Measurements from ENCODE around the gene SLC6A6.

The SLC6A6 gene

GRCh38 chr3:14410503-14411165 is 8.2 kb downstream of the SLC6A6 start:
- Histone ChIP-seq H3K14ac (ENCODE audit: low read length in 2 of 2) (peak overlapping the region in 1 of 2 experiments; percentile 53), H2BK5ac (ENCODE audit: low read depth, low read length, poor library complexity, severe bottlenecking) (no peak overlapping the region), H3K4me1 (ENCODE audit: control insufficient read depth, insufficient read depth, low read depth, low read length) (peaks cover 61% of the 10 kb centered on the region), H4K8ac (ENCODE audit: low read length) (peak overlapping the region; percentile 93), H2AK5ac (ENCODE audit: low read length, severe bottlenecking) (peak overlapping the region; percentile 43), H3K27me3 (ENCODE audit: control insufficient read depth in 1 of 2, insufficient read depth in 1 of 2, low read length in 2 of 2) (no peaks in the 10 kb centered on the region), H3K9me3 (ENCODE audit: control insufficient read depth, low read length) (no peaks in the 10 kb centered on the region), H3K4me2 (ENCODE audit: low read length, poor library complexity, severe bottlenecking) (no peak overlapping the region), H3K36me3 (ENCODE audit: control insufficient read depth in 1 of 2, insufficient read depth in 2 of 2, low read depth in 1 of 2, low read length in 2 of 2) (peaks cover 6 to 50% of the 10 kb centered on the region in 2 experiments), H3K4ac (ENCODE audit: low read depth in 1 of 2, low read length in 2 of 2) (peak overlapping the region; percentile 75 to 78), H3K4me3 (ENCODE audit: insufficient read depth in 1 of 2, low read depth in 1 of 2, low read length in 2 of 2) (no peak overlapping the region), H2AFZ (ENCODE audit: low read depth, low read length) (no peak overlapping the region), H3K18ac (ENCODE audit: low read depth in 1 of 2, low read length in 2 of 2) (peak overlapping the region; percentile 85 to 92), H2BK120ac (ENCODE audit: low read depth, low read length) (peak overlapping the region; percentile 9), H2BK12ac (ENCODE audit: low read length in 2 of 2) (peak overlapping the region; percentile 71 to 89), H4K91ac (ENCODE audit: low read length) (peak overlapping the region; percentile 94), H3K79me1 (replicated peaks; ENCODE audit: low read length, poor library complexity, severe bottlenecking) (peaks cover 11% of the 10 kb centered on the region), H2BK15ac (ENCODE audit: low read depth, poor library complexity, severe bottlenecking) (no peak overlapping the region), H3K9ac (ENCODE audit: low read length) (peak overlapping the region; percentile 35), H3K23ac (ENCODE audit: low read length in 2 of 2) (no peak overlapping the region), H3K27ac (ENCODE audit: low read length, poor library complexity, severe bottlenecking) (peak overlapping the region; percentile 13)
- 46% methylated on average over 6 of the region's 6 CpGs for WGBS
- DNase-seq = peak; percentile 97

GRCh38 chr3:14411166-14411526 is 8.7 kb downstream of the SLC6A6 start:
- Histone ChIP-seq H2BK120ac (ENCODE audit: low read depth, low read length) (peak overlapping the region; percentile 9), H4K91ac (ENCODE audit: low read length) (peak overlapping the region; percentile 60), H3K4me2 (ENCODE audit: low read length, poor library complexity, severe bottlenecking) (no peak overlapping the region), H3K27ac (ENCODE audit: low read length, poor library complexity, severe bottlenecking) (no peak overlapping the region), H3K23ac (ENCODE audit: low read length in 2 of 2) (no peak overlapping the region), H2BK15ac (ENCODE audit: low read depth, poor library complexity, severe bottlenecking) (peak overlapping the region; percentile 37), H3K9me3 (ENCODE audit: control insufficient read depth, low read length) (no peaks in the 10 kb centered on the region), H2AFZ (ENCODE audit: low read depth, low read length) (no peak overlapping the region), H3K36me3 (ENCODE audit: control insufficient read depth in 1 of 2, insufficient read depth in 2 of 2, low read depth in 1 of 2, low read length in 2 of 2) (peaks cover 9 to 55% of the 10 kb centered on the region in 2 experiments), H3K4me1 (ENCODE audit: control insufficient read depth, insufficient read depth, low read depth, low read length) (peaks cover 61% of the 10 kb centered on the region), H3K79me1 (replicated peaks; ENCODE audit: low read length, poor library complexity, severe bottlenecking) (peaks cover 11% of the 10 kb centered on the region), H3K4me3 (ENCODE audit: insufficient read depth in 1 of 2, low read depth in 1 of 2, low read length in 2 of 2) (no peak overlapping the region), H3K9ac (ENCODE audit: low read length) (peak overlapping the region; percentile 26), H3K14ac (ENCODE audit: low read length in 2 of 2) (peak overlapping the region in 1 of 2 experiments; percentile 19), H2AK5ac (ENCODE audit: low read length, severe bottlenecking) (peak overlapping the region; percentile 27), H3K27me3 (ENCODE audit: control insufficient read depth in 1 of 2, insufficient read depth in 1 of 2, low read length in 2 of 2) (no peaks in the 10 kb centered on the region), H2BK5ac (ENCODE audit: low read depth, low read length, poor library complexity, severe bottlenecking) (no peak overlapping the region), H3K4ac (ENCODE audit: low read depth in 1 of 2, low read length in 2 of 2) (peak overlapping the region; percentile 61 to 75), H2BK12ac (ENCODE audit: low read length in 2 of 2) (peak overlapping the region; percentile 71 to 89), H4K8ac (ENCODE audit: low read length) (peak overlapping the region; percentile 71), H3K18ac (ENCODE audit: low read depth in 1 of 2, low read length in 2 of 2) (peak overlapping the region; percentile 85 to 92)
- no peak for DNase-seq
- 92% methylated on average over 9 of the region's 9 CpGs for WGBS

GRCh38 chr3:14411988-14412387 is 9.6 kb downstream of the SLC6A6 start:
- H2BK15ac ChIP-seq (ENCODE audit: low read depth, poor library complexity, severe bottlenecking) = peak overlapping the region; percentile 15
- H3K4me3 ChIP-seq (ENCODE audit: insufficient read depth in 1 of 2, low read depth in 1 of 2, low read length in 2 of 2) = no peak overlapping the region
- no peaks in the 10 kb centered on the region for H3K9me3 ChIP-seq (ENCODE audit: control insufficient read depth, low read length)
- no peak overlapping the region for H3K4me2 ChIP-seq (ENCODE audit: low read length, poor library complexity, severe bottlenecking)
- H3K79me1 ChIP-seq (replicated peaks; ENCODE audit: low read length, poor library complexity, severe bottlenecking) = peaks cover 17% of the 10 kb centered on the region
- H2BK120ac ChIP-seq (ENCODE audit: low read depth, low read length) = peak overlapping the region; percentile 6
- no peak overlapping the region for H2AFZ ChIP-seq (ENCODE audit: low read depth, low read length)
- peak overlapping the region; percentile 12 for H4K8ac ChIP-seq (ENCODE audit: low read length)
- H3K14ac ChIP-seq (ENCODE audit: low read length in 2 of 2) = no peak overlapping the region
- peak; percentile 27 for DNase-seq
- no peak overlapping the region for H2BK5ac ChIP-seq (ENCODE audit: low read depth, low read length, poor library complexity, severe bottlenecking)
- peak overlapping the region in 1 of 2 experiments; percentile 49 for H2BK12ac ChIP-seq (ENCODE audit: low read length in 2 of 2)
- no peaks in the 10 kb centered on the region for H3K27me3 ChIP-seq (ENCODE audit: control insufficient read depth in 1 of 2, insufficient read depth in 1 of 2, low read length in 2 of 2)
- no peak overlapping the region for H4K91ac ChIP-seq (ENCODE audit: low read length)
- H2AK5ac ChIP-seq (ENCODE audit: low read length, severe bottlenecking) = no peak overlapping the region
- H3K36me3 ChIP-seq (ENCODE audit: control insufficient read depth in 1 of 2, insufficient read depth in 2 of 2, low read depth in 1 of 2, low read length in 2 of 2) = peaks cover 16 to 64% of the 10 kb centered on the region in 2 experiments
- H3K27ac ChIP-seq (ENCODE audit: low read length, poor library complexity, severe bottlenecking) = no peak overlapping the region
- H3K18ac ChIP-seq (ENCODE audit: low read depth in 1 of 2, low read length in 2 of 2) = no peak overlapping the region
- H3K23ac ChIP-seq (ENCODE audit: low read length in 2 of 2) = no peak overlapping the region
- WGBS = 81% methylated on average over 6 of the region's 7 CpGs
- no peak overlapping the region for H3K9ac ChIP-seq (ENCODE audit: low read length)
- no peak overlapping the region for H3K4ac ChIP-seq (ENCODE audit: low read depth in 1 of 2, low read length in 2 of 2)
- H3K4me1 ChIP-seq (ENCODE audit: control insufficient read depth, insufficient read depth, low read depth, low read length) = peaks cover 63% of the 10 kb centered on the region

- H3K27ac ChIP-seq (ENCODE audit: low read length, poor library complexity, severe bottlenecking) = peak overlapping the region; percentile 49
- H3K23ac ChIP-seq (ENCODE audit: low read length in 2 of 2) = peak overlapping the region in 1 of 2 experiments; percentile 85
These were observed 10.5 kb downstream of the SLC6A6 start for GRCh38 chr3:14412831-14413380.

More at GRCh38 chr3:14412831-14413380, 10.5 kb downstream of the SLC6A6 start:
- no peak overlapping the region for H2BK15ac ChIP-seq (ENCODE audit: low read depth, poor library complexity, severe bottlenecking)
- H2BK120ac ChIP-seq (ENCODE audit: low read depth, low read length) = peak overlapping the region; percentile 51
- no peak overlapping the region for H3K9ac ChIP-seq (ENCODE audit: low read length)
- H3K4me3 ChIP-seq (ENCODE audit: insufficient read depth in 1 of 2, low read depth in 1 of 2, low read length in 2 of 2) = no peak overlapping the region
- peak overlapping the region; percentile 35 to 76 for H3K4ac ChIP-seq (ENCODE audit: low read depth in 1 of 2, low read length in 2 of 2)
- no peak overlapping the region for H3K4me2 ChIP-seq (ENCODE audit: low read length, poor library complexity, severe bottlenecking)
- DNase-seq = peak; percentile 52
- no peak overlapping the region for H2BK5ac ChIP-seq (ENCODE audit: low read depth, low read length, poor library complexity, severe bottlenecking)
- H2AK5ac ChIP-seq (ENCODE audit: low read length, severe bottlenecking) = no peak overlapping the region
- H3K9me3 ChIP-seq (ENCODE audit: control insufficient read depth, low read length) = no peaks in the 10 kb centered on the region
- H2AFZ ChIP-seq (ENCODE audit: low read depth, low read length) = no peak overlapping the region
- H3K27me3 ChIP-seq (ENCODE audit: control insufficient read depth in 1 of 2, insufficient read depth in 1 of 2, low read length in 2 of 2) = no peaks in the 10 kb centered on the region
- H4K8ac ChIP-seq (ENCODE audit: low read length) = peak overlapping the region; percentile 78
- peaks cover 60% of the 10 kb centered on the region for H3K4me1 ChIP-seq (ENCODE audit: control insufficient read depth, insufficient read depth, low read depth, low read length)
- H2BK12ac ChIP-seq (ENCODE audit: low read length in 2 of 2) = peak overlapping the region; percentile 79 to 82
- H3K36me3 ChIP-seq (ENCODE audit: control insufficient read depth in 1 of 2, insufficient read depth in 2 of 2, low read depth in 1 of 2, low read length in 2 of 2) = peaks cover 20 to 65% of the 10 kb centered on the region in 2 experiments
- H3K79me1 ChIP-seq (replicated peaks; ENCODE audit: low read length, poor library complexity, severe bottlenecking) = peaks cover 17% of the 10 kb centered on the region
- peak overlapping the region; percentile 25 for H4K91ac ChIP-seq (ENCODE audit: low read length)
- 59% methylated on average over 13 of the region's 13 CpGs for WGBS
- H3K18ac ChIP-seq (ENCODE audit: low read depth in 1 of 2, low read length in 2 of 2) = peak overlapping the region; percentile 72 to 75
- H3K14ac ChIP-seq (ENCODE audit: low read length in 2 of 2) = peak overlapping the region in 1 of 2 experiments; percentile 61
